Panc1 (cell line): Measurements from ENCODE around the gene CFAP251. TPM values are rescaled to one million over a fixed set of nuclear protein-coding genes. Genes with fewer than 3 reads are reported as not detected.
"Not testable (repeated sequence)": the region's sequence is repeated elsewhere in the genome, so short reads cannot be mapped to it uniquely, and the experiment has no call there.

Experiments
- ATAC-seq: fragments of 200-7000 bp; cut with Tn5 transposase; 2 replicates; pipeline ENCODE4 v1.9.1; 2020; ENCODE audit warnings: mild to moderate bottlenecking, moderate library complexity
- BruUV-seq: library from RNA; stranded (reverse); fragments of 400-500 nt; replicated peaks from 2 replicates; lab custom pipeline; 2021; lab: Mats Ljungman, UMichigan
- CTCF ChIA-PET: fragments of 300-600 bp; sonication (Branson Sonifier 250); formaldehyde crosslinking; loops from one replicate; lab custom pipeline; 2022; ENCODE audit warnings: antibody characterized with exemption; lab: Charles Lee
- POLR2A ChIA-PET: fragments of 300-600 bp; sonication (Branson Sonifier 250); formaldehyde crosslinking; loops from one replicate; lab custom pipeline; 2022; ENCODE audit warnings: antibody characterized with exemption; lab: Charles Lee
- DNase-seq: peaks from one replicate; pipeline ENCODE4 v3.0.0-alpha.2; 2010; ENCODE audit warnings: low read depth, low spot score
- H3K27ac ChIP-seq: 2 replicates; pipeline ENCODE4 v1.5.1; 2011; ENCODE audit warnings: mild to moderate bottlenecking, low read length, inconsistent platforms
- H3K27me3 ChIP-seq: fragments of 200-500 bp; sonication (Bioruptor generic); 2 replicates; pipeline ENCODE4 v1.6.0; 2014; ENCODE audit warnings: low read length, inconsistent platforms; ENCODE audit not compliant: control insufficient read depth, insufficient read depth
- H3K36me3 ChIP-seq: fragments of 200-500 bp; sonication (Bioruptor generic); 2 replicates; pipeline ENCODE4 v1.5.1; 2014; ENCODE audit warnings: inconsistent platforms, mild to moderate bottlenecking, low read length, moderate library complexity; ENCODE audit not compliant: control insufficient read depth, insufficient read depth
- H3K4me1 ChIP-seq: 2 replicates; pipeline ENCODE4 v1.5.1; 2011; ENCODE audit warnings: inconsistent platforms, mild to moderate bottlenecking, low read length, moderate library complexity; ENCODE audit not compliant: control insufficient read depth, insufficient read depth
- H3K4me3 ChIP-seq, 2 experiments: 2 replicates each; pipeline ENCODE4 v1.5.1; 2011 to 2012; ENCODE audit warnings: low read depth in 2 of 2, low read length in 2 of 2, mild to moderate bottlenecking in 2 of 2, inconsistent platforms in 1 of 2, moderate library complexity in 1 of 2
- H3K9me3 ChIP-seq: fragments of 200-500 bp; sonication (Bioruptor generic); 2 replicates; pipeline ENCODE4 v1.5.1; 2014; ENCODE audit warnings: low read depth, mild to moderate bottlenecking, inconsistent platforms, low read length, moderate library complexity; ENCODE audit not compliant: control insufficient read depth, insufficient read depth
- POLR2AphosphoS5 ChIP-seq: IDR thresholded peaks from 2 replicates; pipeline ENCODE4 v1.6.1; 2012; ENCODE audit warnings: mild to moderate bottlenecking, low read depth, low read length, moderate library complexity
- SIN3A ChIP-seq: IDR thresholded peaks from 2 replicates; pipeline ENCODE4 v1.6.1; 2012; ENCODE audit warnings: low read depth, mild to moderate bottlenecking, low read length, moderate library complexity, borderline replicate concordance; ENCODE audit not compliant: insufficient read depth
- TCF7L2 ChIP-seq: IDR thresholded peaks from 2 replicates; pipeline ENCODE4 v1.6.1; 2011; ENCODE audit warnings: mild to moderate bottlenecking, low read depth, low read length, inconsistent platforms
- in situ Hi-C: cut with HindIII; loops from 2 replicates; pipeline ENCODE4 v1.10.0; 2016; ENCODE audit warnings: low sequenced_read_pairs, low pct_unique_long_range_greater_than_20kb
- intact Hi-C: fragments of 100-400 bp; cut with micrococcal nuclease; formaldehyde crosslinking; loops from one replicate; pipeline ENCODE4 v1.10.0; 2022; ENCODE audit not compliant: unreplicated experiment
- total RNA-seq: library from RNA; stranded (reverse); gene quantifications from one replicate; pipeline ENCODE4 v1.2.1, GENCODE V29; 2021; ENCODE audit not compliant: unreplicated experiment
- TF ChIP-seq, protein P1 (sequence below), 2 experiments: IDR thresholded peaks; 2 replicates each; pipeline ENCODE4 v1.6.1; 2011 to 2012; ENCODE audit warnings: low read depth in 2 of 2, control low read depth in 1 of 2, low read length in 1 of 2, mild to moderate bottlenecking in 1 of 2, moderate library complexity in 1 of 2; ENCODE audit not compliant: insufficient read depth in 1 of 2
- TF ChIP-seq, protein P2 (sequence below): fragments of 450-650 bp; IDR thresholded peaks from 2 replicates; pipeline ENCODE4 v1.5.1; 2017; ENCODE audit warnings: mild to moderate bottlenecking

The CFAP251 gene
- total RNA-seq, 1 experiment from 2014 or later, result 4.2 TPM

DNA sequence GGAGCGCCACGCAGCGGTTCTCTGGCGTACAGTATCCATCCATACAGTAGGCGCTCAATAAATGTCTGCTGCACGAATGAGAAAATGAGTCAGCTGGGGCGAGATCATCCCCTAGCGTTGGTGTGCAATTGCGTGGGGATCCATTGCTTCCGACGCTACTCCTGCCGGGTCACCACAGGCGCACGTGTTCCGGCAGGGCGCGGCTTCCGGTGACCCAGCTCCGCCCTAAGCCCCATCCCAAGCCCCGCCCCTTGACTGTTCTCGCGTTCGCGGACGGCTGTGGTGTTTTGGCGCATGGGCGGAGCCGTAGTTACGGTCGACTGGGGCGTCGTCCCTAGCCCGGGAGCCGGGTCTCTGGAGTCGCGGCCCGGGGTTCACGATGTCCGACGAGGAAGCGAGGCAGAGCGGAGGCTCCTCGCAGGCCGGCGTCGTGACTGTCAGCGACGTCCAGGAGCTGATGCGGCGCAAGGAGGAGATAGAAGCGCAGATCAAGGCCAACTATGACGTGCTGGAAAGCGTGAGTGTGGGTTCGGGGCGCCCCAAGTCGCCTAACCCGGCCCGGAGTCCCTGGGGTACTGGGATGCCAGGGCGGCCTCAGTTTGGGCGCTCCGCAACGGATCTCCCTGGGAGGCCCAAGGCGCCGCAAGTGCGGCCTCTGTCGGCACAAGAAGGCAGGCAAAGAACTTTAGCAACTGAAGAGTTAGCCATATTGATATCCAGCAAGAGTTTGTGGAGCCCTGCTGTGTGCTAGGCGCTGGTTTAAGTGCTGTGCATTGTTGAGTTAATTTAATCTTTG, 29.7 kb upstream of the CFAP251 start, which contains the start of gene PSMD9:
Gene PSMD9 (plus strand): TSS at position 313 of the 796 bp plus-strand sequence. CDS start 67 bp downstream, at position 380.
- peak within 1 kb of the TSS; percentile 98 for H3K27ac ChIP-seq
- ATAC-seq (peak; percentile 99), DNase-seq (peak; percentile 85)
- POLR2A ChIA-PET, result interaction anchor here (1.0 kb wide), 1 partner anchor 26 kb away, joined by 11 read pairs; no protein-coding TSS in a partner anchor
- in situ Hi-C loops, result no loop called here
- no peaks in the 10 kb centered on the region for H3K9me3 ChIP-seq
- H3K36me3 ChIP-seq, result no peaks in the 10 kb centered on the region
- H3K4me1 ChIP-seq, result peaks cover 15% of the 10 kb centered on the region
- H3K27me3 ChIP-seq, result no peaks in the 10 kb centered on the region
- H3K4me3 ChIP-seq, result peak within 1 kb of the TSS; percentile 86 to 91
- CTCF ChIA-PET, result interaction anchor here (0.5 to 1.6 kb wide), 6 partner anchors 19 to 94 kb away, joined by 3 to 21 read pairs (median 4); partner anchors contain the start of gene RHOF
- TF ChIP-seq, protein P1, sequence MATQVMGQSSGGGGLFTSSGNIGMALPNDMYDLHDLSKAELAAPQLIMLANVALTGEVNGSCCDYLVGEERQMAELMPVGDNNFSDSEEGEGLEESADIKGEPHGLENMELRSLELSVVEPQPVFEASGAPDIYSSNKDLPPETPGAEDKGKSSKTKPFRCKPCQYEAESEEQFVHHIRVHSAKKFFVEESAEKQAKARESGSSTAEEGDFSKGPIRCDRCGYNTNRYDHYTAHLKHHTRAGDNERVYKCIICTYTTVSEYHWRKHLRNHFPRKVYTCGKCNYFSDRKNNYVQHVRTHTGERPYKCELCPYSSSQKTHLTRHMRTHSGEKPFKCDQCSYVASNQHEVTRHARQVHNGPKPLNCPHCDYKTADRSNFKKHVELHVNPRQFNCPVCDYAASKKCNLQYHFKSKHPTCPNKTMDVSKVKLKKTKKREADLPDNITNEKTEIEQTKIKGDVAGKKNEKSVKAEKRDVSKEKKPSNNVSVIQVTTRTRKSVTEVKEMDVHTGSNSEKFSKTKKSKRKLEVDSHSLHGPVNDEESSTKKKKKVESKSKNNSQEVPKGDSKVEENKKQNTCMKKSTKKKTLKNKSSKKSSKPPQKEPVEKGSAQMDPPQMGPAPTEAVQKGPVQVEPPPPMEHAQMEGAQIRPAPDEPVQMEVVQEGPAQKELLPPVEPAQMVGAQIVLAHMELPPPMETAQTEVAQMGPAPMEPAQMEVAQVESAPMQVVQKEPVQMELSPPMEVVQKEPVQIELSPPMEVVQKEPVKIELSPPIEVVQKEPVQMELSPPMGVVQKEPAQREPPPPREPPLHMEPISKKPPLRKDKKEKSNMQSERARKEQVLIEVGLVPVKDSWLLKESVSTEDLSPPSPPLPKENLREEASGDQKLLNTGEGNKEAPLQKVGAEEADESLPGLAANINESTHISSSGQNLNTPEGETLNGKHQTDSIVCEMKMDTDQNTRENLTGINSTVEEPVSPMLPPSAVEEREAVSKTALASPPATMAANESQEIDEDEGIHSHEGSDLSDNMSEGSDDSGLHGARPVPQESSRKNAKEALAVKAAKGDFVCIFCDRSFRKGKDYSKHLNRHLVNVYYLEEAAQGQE (IDR thresholded peaks at IDR 0.05; ENCODE audit: insufficient read depth in 1 of 2, low read depth in 2 of 2, low read length in 1 of 2), result no peak
- TF ChIP-seq, protein P2, sequence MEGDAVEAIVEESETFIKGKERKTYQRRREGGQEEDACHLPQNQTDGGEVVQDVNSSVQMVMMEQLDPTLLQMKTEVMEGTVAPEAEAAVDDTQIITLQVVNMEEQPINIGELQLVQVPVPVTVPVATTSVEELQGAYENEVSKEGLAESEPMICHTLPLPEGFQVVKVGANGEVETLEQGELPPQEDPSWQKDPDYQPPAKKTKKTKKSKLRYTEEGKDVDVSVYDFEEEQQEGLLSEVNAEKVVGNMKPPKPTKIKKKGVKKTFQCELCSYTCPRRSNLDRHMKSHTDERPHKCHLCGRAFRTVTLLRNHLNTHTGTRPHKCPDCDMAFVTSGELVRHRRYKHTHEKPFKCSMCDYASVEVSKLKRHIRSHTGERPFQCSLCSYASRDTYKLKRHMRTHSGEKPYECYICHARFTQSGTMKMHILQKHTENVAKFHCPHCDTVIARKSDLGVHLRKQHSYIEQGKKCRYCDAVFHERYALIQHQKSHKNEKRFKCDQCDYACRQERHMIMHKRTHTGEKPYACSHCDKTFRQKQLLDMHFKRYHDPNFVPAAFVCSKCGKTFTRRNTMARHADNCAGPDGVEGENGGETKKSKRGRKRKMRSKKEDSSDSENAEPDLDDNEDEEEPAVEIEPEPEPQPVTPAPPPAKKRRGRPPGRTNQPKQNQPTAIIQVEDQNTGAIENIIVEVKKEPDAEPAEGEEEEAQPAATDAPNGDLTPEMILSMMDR, result peak; percentile 71
- peak; percentile 50; the same call in 1 of the 2 replicates for TF ChIP-seq TCF7L2
- peak; percentile 88; the same call in 1 of the 2 replicates for TF ChIP-seq SIN3A
- peak; percentile 84 for TF ChIP-seq POLR2AphosphoS5
- TSS peak; percentile 92 for BruUV-seq
- intact Hi-C loops, result loop anchor here (2.0 kb wide), 1 partner anchor 94 kb away; no protein-coding TSS in a partner anchor

DNA sequence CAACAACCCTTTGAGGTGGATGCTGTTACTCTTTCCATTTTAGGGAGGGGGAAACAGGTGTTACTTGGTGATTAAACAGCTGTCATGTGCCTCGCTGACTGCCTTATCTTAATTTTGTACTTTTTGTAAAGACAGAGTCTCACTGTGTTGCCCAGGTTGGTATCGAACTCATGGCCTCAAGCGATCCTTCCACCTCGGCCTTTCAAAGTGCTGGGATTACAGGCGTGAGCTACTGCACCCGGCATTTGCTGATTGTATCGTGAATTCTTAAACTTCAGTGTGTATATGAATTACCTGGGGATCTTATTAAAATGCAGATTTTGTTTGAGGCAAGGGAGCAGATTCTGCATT, 29.1 kb upstream of the CFAP251 start:
- H3K36me3 ChIP-seq, result no peaks in the 10 kb centered on the region
- ChIA-PET POLR2A (no interaction called here), CTCF (interaction anchor here (1.2 to 1.4 kb wide), 2 partner anchors 63 to 79 kb away, joined by 3 read pairs; no protein-coding TSS in a partner anchor)
- ATAC-seq, result no peak
- DNase-seq, result no peak
- TF ChIP-seq, protein P2, result peak; percentile 19
- no peak for TF ChIP-seq SIN3A
- in situ Hi-C loops (no loop called here), intact Hi-C loops (loop anchor here (2.0 kb wide), 1 partner anchor 94 kb away; no protein-coding TSS in a partner anchor)
- BruUV-seq, result no TSS peak
- no peaks in the 10 kb centered on the region for H3K9me3 ChIP-seq
- peak overlapping the region; percentile 98 for H3K27ac ChIP-seq
- peak overlapping the region; percentile 86 to 91 for H3K4me3 ChIP-seq
- H3K4me1 ChIP-seq, result peaks cover 21% of the 10 kb centered on the region
- no peaks in the 10 kb centered on the region for H3K27me3 ChIP-seq

DNA sequence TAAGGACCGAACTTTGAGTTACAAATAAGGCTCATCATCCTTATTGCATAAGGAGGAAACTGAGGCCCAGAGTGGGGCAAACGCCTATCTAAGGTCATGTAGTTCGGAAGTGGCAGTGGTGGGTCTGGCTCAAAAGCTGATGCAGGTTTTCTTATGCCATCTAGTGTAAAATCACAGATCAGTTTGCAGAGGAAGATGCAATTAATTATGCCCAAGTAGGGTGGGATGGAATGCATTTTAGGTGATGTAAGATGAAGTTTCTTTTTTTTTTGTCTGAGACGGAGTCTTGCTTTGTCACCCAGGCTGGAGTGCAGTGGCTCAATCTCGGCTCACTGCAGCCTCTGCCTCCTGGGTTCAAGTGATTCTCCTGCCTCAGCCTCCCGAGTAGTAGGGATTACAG, 28.7 kb upstream of the CFAP251 start:
- H3K27me3 ChIP-seq, H3K36me3 ChIP-seq, CTCF ChIA-PET, DNase-seq, BruUV-seq, POLR2A ChIA-PET, H3K9me3 ChIP-seq, ATAC-seq, in situ Hi-C loops: not testable (repeated sequence)
- intact Hi-C loops, result loop anchor here (2.0 kb wide), 1 partner anchor 95 kb away; no protein-coding TSS in a partner anchor
- peak overlapping the region; percentile 98 for H3K27ac ChIP-seq
- peak overlapping the region; percentile 86 to 91 for H3K4me3 ChIP-seq
- peaks cover 21% of the 10 kb centered on the region for H3K4me1 ChIP-seq
